ENCODE measurements around the gene ARL6IP4. TPM values are rescaled to one million over a fixed set of nuclear protein-coding genes. Genes with fewer than 3 reads are reported as not detected.

ARL6IP4 gene
- total RNA-seq, 1 donor from 2014 or later = 160 TPM

- DNase-seq (ENCODE audit: low read depth in 2 of 2) = peak; percentile 95 to 96
Observed at GRCh38 chr12:122958198-122958888, 22.1 kb upstream of the ARL6IP4 start.

GRCh38 chr12:122959566-122960192 is 20.8 kb upstream of the ARL6IP4 start:
- no peak for DNase-seq (ENCODE audit: low read depth in 2 of 2)

DNA sequence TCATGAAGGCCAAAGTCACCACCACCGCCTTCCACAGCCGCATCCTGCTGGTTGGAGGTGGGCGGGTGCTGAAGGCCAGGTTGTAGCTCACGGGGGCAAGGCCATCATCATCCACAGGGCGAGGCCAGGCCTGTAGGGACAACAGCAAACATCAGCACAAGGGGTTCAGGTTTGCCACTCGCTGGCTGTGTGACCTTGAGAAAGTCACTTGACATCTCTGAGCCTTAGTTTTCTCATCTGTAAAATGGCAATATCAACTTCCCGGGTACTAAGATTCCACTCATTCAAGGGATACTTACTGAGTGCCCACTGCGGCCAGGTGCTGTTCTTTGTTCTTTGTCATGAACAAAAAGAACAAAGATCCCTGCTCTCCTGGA is 20.3 kb upstream of the ARL6IP4 start:
- DNase-seq (ENCODE audit: low read depth in 2 of 2) = no peak

GRCh38 chr12:122961531-122962329 is 18.8 kb upstream of the ARL6IP4 start:
- peak in 1 of 2 donors; percentile 39 for DNase-seq (ENCODE audit: low read depth in 2 of 2)

DNA sequence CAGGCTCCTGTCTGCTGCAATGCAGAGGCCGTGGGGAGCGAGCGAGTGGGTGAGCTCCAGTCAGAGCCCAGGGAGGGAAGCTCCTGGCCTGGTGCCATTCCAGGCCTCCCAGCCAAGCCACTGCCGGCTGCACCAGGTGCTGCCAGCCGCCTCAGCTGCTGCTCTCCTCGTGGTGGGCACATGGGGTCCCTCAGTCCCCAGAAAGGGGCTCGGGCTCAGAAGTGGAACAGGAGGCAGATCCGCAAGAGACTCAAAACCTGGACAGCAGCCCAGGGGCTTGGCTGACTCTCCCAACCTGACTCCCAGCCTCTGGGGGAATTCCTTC is 16.6 kb upstream of the ARL6IP4 start:
- peak in 1 of 2 donors; percentile 47 for DNase-seq (ENCODE audit: low read depth in 2 of 2)

GRCh38 chr12:122964439-122965257 is 15.8 kb upstream of the ARL6IP4 start:
- DNase-seq (ENCODE audit: low read depth in 2 of 2) = no peak

- DNase-seq (ENCODE audit: low read depth in 2 of 2) = no peak
Observed at GRCh38 chr12:122965321-122965751, 15.1 kb upstream of the ARL6IP4 start.

DNA sequence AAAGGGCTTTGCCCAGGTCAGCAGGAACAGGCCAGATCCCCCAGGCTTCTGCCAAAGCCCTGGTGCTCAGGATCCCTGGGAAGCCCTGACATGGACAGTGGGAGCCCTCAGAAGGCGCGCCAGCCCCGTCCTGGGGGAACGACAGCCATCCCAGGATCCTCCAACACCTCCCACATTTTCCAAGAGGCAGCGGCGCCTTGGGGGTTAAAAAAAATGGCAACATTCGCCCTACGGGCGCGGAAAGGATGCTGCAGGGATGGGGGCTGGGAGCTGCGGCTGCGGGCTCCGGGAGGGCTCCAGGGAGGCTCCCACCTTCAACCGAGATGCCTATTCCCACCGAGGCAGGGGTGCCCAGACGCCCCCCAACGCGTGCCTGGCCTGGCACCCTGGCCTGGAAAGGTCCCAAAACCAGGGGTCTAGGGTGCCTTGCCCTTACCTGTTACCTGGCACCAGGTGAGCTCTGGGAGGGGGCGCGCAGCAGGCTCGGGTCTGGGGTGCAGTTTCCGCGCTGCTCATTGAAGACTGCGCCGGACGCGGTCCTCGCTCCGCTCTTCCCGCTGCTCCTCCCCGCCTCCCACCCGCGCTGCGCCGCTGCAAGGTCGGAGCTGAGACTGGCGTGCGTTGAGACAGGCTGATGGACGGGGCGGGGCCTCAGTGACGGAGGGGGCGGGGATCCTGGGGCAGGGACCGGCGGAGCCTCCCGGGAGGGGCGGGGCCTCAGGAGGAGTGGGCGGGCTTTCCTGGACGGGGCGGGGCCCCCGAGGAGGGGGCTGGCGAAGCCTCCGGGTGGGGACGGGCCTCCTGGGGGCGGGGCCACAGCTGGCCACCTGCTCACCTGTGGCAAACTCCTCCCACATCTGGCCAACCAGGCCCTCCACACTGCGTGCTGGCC is 14.4 kb upstream of the ARL6IP4 start, which contains the start of gene ABCB9:
ABCB9 (minus strand) TSS at position 613 of the 892 bp plus-strand sequence. CDS start 6,228 bp downstream, outside the sequence.
- peak; percentile 81 to 95 for DNase-seq (ENCODE audit: low read depth in 2 of 2)

- DNase-seq (ENCODE audit: low read depth in 2 of 2) = no peak
Observed at GRCh38 chr12:122966743-122967550, 13.5 kb upstream of the ARL6IP4 start.

- no peak for DNase-seq (ENCODE audit: low read depth in 2 of 2)
Observed at GRCh38 chr12:122968104-122968503, 12.4 kb upstream of the ARL6IP4 start.

DNA sequence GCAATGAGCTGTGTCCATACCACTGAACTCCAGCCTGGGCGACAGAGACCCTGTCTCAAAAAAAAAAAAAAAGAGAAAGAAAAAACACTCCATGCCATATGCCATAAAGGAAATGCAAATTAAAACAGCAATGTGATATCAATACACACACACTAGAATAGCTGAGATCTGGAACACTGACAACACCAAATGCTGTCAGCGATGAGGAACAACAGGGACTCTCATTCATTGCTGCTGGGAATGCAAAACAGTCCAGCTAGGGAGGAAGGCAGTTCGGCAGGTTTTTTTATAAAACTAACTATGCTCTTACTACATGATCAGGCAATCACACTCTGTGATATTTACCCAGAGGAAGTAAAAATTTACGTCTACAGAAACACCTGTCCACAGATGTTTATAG is 10.8 kb upstream of the ARL6IP4 start:
- DNase-seq (ENCODE audit: low read depth in 2 of 2) = no peak

GRCh38 chr12:122974274-122974891 is 6.1 kb upstream of the ARL6IP4 start:
- DNase-seq (ENCODE audit: low read depth in 2 of 2) = peak; percentile 99

DNA sequence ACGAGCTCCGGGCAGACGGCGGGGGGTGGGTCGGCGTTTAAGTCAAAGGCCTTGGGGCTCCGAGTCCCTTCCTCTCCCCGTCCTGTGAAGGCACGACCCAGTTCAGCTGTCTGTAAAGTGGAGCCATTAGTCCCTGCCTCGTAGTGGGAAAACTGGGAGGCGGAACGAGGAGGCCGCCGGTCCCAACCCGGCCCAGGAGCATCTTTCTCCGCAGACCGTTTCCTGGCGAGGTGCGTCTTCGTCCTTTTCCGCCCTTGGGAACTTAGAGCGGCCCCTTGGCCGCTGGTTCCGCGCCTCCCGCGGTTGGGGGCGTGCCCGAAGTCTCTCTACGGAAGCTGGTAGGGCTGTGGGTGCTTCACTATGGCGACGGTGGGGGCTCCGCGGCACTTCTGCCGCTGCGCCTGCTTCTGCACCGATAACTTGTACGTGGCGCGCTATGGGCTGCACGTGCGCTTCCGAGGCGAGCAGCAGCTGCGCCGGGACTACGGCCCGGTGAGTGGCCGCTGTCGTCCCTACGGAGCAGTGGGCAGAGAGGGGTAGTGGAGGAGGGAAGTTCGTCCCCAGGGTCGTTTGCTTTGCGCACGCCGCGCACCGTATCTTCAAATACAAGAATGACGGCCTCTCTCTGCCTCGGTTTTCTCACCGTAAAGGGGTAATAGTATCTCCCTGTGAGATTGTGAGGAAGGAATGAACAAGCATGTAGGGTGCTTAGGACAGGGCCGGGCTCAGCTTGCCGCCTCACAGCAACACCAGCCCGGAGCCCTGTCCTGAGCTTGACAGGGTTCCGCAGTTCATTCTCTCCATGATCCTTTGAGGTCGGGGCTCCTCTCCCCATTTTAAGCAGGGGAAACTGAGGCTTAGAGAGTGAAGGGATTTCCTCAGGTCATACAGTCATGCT is 5.3 kb upstream of the ARL6IP4 start, which contains the start of gene OGFOD2:
OGFOD2 (plus strand) TSS at position 353 of the 898 bp plus-strand sequence; CDS start at position 361, 8 bp downstream.
- DNase-seq (ENCODE audit: low read depth in 2 of 2) = peak; percentile 89 to 95

- DNase-seq (ENCODE audit: low read depth in 2 of 2) = no peak
Observed at GRCh38 chr12:122975790-122976647, 4.5 kb upstream of the ARL6IP4 start.

GRCh38 chr12:122976648-122976975 is 3.9 kb upstream of the ARL6IP4 start:
- no peak for DNase-seq (ENCODE audit: low read depth in 2 of 2)

GRCh38 chr12:122977153-122977552 is 3.3 kb upstream of the ARL6IP4 start:
- DNase-seq (ENCODE audit: low read depth in 2 of 2) = no peak
